DMS 273 (cell line): ENCODE results near the gene JAML.

ENCODE experiments used
- DNase-seq: peaks from one replicate; lab custom pipeline; 2025; ENCODE audit not compliant: unreplicated experiment; lab: John Stamatoyannopoulos, UW

Gene JAML

GRCh38 chr11:118169300-118170140 lies 55.3 kb downstream of the JAML start:
- DNase-seq, result peak; percentile 16

GRCh38 chr11:118168751-118169150 lies 56.1 kb downstream of the JAML start:
- no peak for DNase-seq

GRCh38 chr11:118168316-118168715 lies 56.5 kb downstream of the JAML start:
- DNase-seq, result no peak

GRCh38 chr11:118167906-118168305 lies 56.9 kb downstream of the JAML start:
- DNase-seq, result no peak

- no peak for DNase-seq
These were observed 57.6 kb downstream of the JAML start for GRCh38 chr11:118167253-118167652.

GRCh38 chr11:118166641-118167040 lies 58.2 kb downstream of the JAML start:
- no peak for DNase-seq

GRCh38 chr11:118164885-118165284 lies 59.9 kb downstream of the JAML start:
- no peak for DNase-seq

GRCh38 chr11:118163494-118163893 lies 61.3 kb downstream of the JAML start:
- DNase-seq, result no peak

- DNase-seq, result no peak
These were observed 62.0 kb downstream of the JAML start for GRCh38 chr11:118162846-118163245.

GRCh38 chr11:118161786-118162185 lies 63.0 kb downstream of the JAML start:
- no peak for DNase-seq

GRCh38 chr11:118157186-118157895 lies 67.5 kb downstream of the JAML start:
- no peak for DNase-seq

GRCh38 chr11:118156531-118157185 lies 68.2 kb downstream of the JAML start:
- DNase-seq, result peak; percentile 27

- peak; percentile 27 for DNase-seq
These were observed 68.9 kb downstream of the JAML start for GRCh38 chr11:118155776-118156530.

- no peak for DNase-seq
These were observed 70.2 kb downstream of the JAML start for GRCh38 chr11:118154641-118155040.

- DNase-seq, result no peak
These were observed 70.8 kb downstream of the JAML start for GRCh38 chr11:118153976-118154375.

- DNase-seq, result no peak
These were observed 71.3 kb downstream of the JAML start for GRCh38 chr11:118153516-118153915.

- DNase-seq, result peak; percentile 81
These were observed 72.0 kb downstream of the JAML start, which contains the start of gene SCN4B for GRCh38 chr11:118152552-118153471. SCN4B (minus strand) TSS chr11:118152823; CDS start chr11:118152673, 150 bp downstream.

GRCh38 chr11:118152020-118152551 lies 72.7 kb downstream of the JAML start:
- peak; percentile 33 for DNase-seq

GRCh38 chr11:118151431-118151830 lies 73.4 kb downstream of the JAML start:
- DNase-seq, result peak; percentile 5

- DNase-seq, result no peak
These were observed 75.3 kb downstream of the JAML start for GRCh38 chr11:118149493-118149892.
